Ectodermal cell (in vitro differentiated cells): ENCODE data around the gene ARL17B.
"Not testable (repeated sequence)": the region's sequence is repeated elsewhere in the genome, so short reads cannot be mapped to it uniquely, and the experiment has no call there.

Experiments
- H3K27ac ChIP-seq: 2 replicates; pipeline ENCODE4 v1.7.0; 2013; ENCODE audit warnings: mild to moderate bottlenecking, low read depth, low read length; ENCODE audit not compliant: insufficient read depth, poor library complexity, severe bottlenecking
- H3K27me3 ChIP-seq: 2 replicates; pipeline ENCODE4 v1.7.0; 2013; ENCODE audit warnings: mild to moderate bottlenecking, low read length; ENCODE audit not compliant: insufficient read depth, control insufficient read depth, poor library complexity, severe bottlenecking
- H3K36me3 ChIP-seq: one replicate; pipeline ENCODE4 v1.7.0; 2013; ENCODE audit warnings: low read length; ENCODE audit not compliant: control insufficient read depth, insufficient read depth
- H3K4me1 ChIP-seq: one replicate; pipeline ENCODE4 v1.7.0; 2013; ENCODE audit warnings: low read length; ENCODE audit not compliant: control insufficient read depth, insufficient read depth
- H3K4me3 ChIP-seq: 2 replicates; pipeline ENCODE4 v1.7.0; 2013; ENCODE audit warnings: low read depth, low read length, control low read depth; ENCODE audit not compliant: insufficient read depth
- H3K9me3 ChIP-seq: 2 replicates; pipeline ENCODE4 v1.7.0; 2013; ENCODE audit warnings: mild to moderate bottlenecking, low read length, moderate library complexity; ENCODE audit not compliant: control insufficient read depth
- WGBS, 2 experiments: methylation state at CpG; one replicate each; pipeline ENCODE4 v1.1.7; 2013; ENCODE audit warnings: missing lambda C conversion rate in 2 of 2; 5-methylcytosine and 5-hydroxymethylcytosine counted together

The ARL17B gene

DNA sequence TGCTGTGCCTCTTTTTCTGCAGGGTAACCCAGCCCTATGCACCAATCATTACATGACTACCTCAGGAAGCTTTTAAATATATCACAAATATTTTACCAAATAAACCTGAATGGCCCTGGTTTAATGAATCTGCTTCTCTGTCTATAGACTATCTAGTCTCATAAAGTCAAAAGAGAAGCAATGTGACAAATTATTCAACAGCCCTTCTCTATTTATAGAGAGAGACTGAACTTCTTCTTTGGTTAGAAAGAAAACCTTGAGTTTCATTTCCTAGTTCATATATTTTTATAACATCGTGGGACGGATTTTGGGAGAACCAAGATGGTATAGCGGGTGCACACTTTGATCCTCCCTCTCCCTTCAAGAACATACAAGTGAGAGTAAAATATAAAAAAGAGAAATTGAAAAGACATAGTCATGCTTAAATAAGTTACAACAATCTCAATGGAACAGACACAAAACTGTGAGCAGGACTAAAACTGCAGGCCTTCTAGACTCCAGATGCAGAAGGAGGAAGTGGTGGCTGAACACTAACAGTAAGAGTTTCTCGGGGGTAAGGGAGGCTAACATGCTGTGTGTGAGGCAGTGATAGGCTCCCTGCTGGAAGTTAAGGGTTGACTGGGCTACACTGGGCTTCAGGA, 70.5 kb downstream of the ARL17B start:
- H3K4me1 ChIP-seq, H3K9me3 ChIP-seq, H3K27me3 ChIP-seq, H3K36me3 ChIP-seq, H3K4me3 ChIP-seq, H3K27ac ChIP-seq: not testable (repeated sequence)
- WGBS, 2 experiments: 67 to 87% methylated on average over 1 to 3 of the region's 4 CpGs

DNA sequence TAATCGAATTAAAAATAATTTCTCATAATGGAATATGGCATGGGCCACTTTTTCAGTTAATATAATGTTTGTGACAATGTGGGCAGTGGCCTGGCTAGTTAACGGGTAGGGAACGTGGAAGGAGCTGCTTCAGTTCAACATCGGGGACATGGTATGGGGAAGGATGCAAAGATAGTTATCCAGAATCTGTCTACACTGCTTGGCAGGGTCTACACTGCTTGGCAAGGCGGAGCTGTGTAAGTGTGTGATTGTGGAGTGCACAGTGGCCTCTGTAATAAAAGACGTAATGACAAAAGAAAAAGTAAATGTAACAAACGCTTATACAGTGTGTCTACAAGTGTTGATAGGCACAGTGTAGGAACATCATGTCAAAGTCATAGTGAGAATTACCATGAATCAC, 74.0 kb downstream of the ARL17B start:
- H3K4me3 ChIP-seq, H3K27me3 ChIP-seq, H3K36me3 ChIP-seq, H3K9me3 ChIP-seq, H3K27ac ChIP-seq, H3K4me1 ChIP-seq: not testable (repeated sequence)
- 90 to 92% methylated on average over 6 to 7 of the region's 7 CpGs for WGBS, 2 experiments

DNA sequence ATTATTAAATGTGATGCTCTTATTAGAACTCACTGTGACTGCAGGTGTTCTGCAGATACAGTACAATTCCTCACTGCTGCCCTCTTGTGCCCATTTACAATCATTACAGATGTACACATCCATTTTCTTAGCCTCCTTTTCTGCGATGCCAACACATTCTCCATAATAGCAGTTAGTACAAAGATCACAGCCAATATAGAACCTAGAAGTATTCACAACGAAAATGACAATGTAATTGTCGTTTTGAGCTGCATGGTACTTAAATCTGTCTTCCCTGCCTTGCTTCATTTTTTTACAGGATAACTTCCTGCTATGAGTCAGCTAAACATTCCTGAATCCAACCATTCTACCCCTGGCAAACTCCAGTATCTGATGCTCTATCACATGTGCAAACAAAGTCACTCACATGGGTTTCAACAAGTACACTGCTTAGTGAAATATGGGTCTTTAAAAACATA, 74.8 kb downstream of the ARL17B start:
- not testable (repeated sequence) for H3K27me3 ChIP-seq, H3K9me3 ChIP-seq, H3K4me1 ChIP-seq, H3K36me3 ChIP-seq, H3K27ac ChIP-seq, H3K4me3 ChIP-seq
- WGBS, 2 experiments: 11 to 13% methylated on average over 3 of the region's 3 CpGs

DNA sequence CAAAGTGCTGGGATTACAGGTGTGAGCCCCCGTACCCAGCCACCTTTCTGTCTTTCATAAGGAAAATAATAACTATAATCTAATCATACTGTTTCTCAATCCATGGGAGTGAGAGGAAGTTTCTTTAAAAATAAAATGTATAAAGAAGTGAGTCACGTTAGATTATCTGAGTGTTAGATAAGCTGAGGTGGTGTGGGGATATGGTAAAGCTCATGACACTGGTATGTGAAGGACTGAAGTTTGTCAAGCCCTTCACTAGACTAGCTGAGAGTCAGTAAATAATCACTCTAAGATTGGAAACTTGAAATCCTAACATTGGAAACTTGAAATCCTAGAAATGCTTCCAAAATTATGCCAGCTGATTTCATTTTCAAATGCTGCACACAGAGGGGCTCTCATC, 76.1 kb downstream of the ARL17B start:
- H3K36me3 ChIP-seq, H3K27ac ChIP-seq, H3K27me3 ChIP-seq, H3K9me3 ChIP-seq, H3K4me3 ChIP-seq, H3K4me1 ChIP-seq: not testable (repeated sequence)
- WGBS, 2 experiments: 91 to 93% methylated on average over 1 to 2 of the region's 2 CpGs

DNA sequence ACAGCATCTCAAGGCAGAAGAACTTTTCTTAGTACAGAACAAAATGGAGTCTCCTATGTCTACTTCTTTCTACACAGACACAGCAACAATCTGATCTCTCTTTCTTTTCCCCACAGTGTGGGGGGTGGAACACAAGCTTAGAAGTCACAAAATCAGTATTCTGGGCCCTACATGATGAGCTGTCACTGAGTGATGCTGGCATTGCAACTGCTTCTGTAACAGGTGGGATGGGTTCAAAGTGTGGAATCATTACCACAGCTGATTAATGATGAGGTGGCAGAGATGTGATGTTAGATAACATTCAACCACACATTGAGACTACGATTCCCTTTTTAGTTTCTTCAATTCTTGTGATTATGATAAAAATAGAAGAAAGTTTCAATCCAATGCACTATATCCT, 77.1 kb downstream of the ARL17B start:
- not testable (repeated sequence) for H3K36me3 ChIP-seq, H3K4me3 ChIP-seq, H3K4me1 ChIP-seq, H3K9me3 ChIP-seq, H3K27me3 ChIP-seq, H3K27ac ChIP-seq
- WGBS, 2 experiments: no CpG with 5 or more reads among the region's 1 CpG

DNA sequence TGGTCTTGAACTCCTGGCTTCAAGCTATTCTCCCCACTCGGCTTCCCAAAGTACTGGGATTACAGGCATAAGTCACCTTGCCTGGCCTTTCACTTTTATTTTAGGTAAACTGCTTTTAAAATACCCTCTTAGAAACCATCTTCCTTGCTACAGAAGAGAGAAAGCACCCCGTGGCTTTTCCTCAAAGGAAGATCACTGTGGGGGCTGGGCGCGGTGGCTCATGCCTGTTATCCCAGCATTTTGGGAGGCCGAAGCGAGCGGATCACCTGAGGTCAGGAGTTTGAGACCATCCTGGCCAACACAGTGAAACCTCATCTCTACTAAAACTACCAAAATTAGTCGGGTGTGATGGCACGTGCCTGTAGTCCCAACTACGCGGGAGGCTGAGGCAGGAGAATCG, 78.9 kb downstream of the ARL17B start:
- WGBS, 2 experiments: 83% methylated on average over 9 of the region's 12 CpGs
- not testable (repeated sequence) for H3K9me3 ChIP-seq, H3K4me3 ChIP-seq, H3K27me3 ChIP-seq, H3K27ac ChIP-seq, H3K36me3 ChIP-seq, H3K4me1 ChIP-seq

DNA sequence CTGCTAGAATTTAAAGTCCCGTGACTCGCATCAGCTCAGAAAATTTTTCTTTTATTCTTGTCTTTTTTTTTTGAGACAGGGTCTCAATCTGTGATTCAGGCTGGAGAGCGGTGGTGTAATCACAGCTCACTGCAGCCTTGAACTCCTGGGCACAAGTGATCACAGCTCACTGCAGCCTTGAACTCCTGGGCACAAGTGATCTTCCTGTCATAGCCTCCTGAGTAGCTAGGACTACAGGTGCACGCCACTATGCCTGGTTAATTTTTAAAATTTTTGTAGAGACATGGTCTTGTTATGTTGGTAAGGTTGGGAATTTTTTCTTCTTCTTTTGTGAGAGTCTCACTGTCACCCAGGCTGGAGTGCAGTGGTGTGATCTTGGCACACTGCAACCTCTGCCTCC, 80.2 kb downstream of the ARL17B start:
- 83 to 98% methylated on average over 4 of the region's 4 CpGs for WGBS, 2 experiments
- not testable (repeated sequence) for H3K9me3 ChIP-seq, H3K36me3 ChIP-seq, H3K27ac ChIP-seq, H3K27me3 ChIP-seq, H3K4me1 ChIP-seq, H3K4me3 ChIP-seq

DNA sequence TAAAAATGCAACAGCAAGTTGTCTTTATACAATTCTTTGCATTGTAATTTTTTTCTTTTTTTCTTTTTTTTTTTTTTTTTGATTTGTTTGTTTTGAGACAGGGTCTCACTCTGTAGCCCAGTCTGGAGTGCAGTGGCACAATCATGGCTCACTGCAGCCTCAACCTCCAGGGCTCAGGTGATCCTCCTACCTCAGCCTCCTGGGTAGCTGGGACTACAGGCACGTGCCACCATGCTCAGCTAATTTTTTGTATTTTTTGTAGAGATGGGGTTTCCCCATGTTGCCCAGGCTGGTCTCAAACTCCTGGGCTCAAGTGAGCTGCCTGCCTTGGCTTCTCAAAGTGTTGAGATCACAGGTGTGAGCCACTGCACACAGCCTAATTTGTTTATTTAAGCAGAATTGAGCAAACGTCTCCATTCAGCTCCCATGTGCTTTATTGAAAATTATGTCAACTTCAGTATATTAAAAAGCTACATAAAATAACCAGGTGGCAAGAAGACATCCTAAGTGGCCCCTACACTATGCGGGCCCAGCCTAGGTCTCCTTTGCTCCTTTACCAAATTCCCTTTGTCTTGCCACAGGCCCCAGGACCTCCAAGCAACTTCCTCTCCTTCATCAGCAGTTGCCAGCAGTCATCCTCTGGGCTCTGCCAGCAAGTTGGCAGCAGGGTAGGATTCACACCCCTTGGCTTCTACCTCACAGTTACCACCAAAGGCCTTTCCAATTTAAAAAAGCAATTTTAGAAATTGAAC, 84.7 kb downstream of the ARL17B start:
- not testable (repeated sequence) for H3K27me3 ChIP-seq, H3K4me1 ChIP-seq, H3K4me3 ChIP-seq, H3K27ac ChIP-seq, H3K36me3 ChIP-seq, H3K9me3 ChIP-seq
- 84 to 95% methylated on average over 2 to 3 of the region's 3 CpGs for WGBS, 2 experiments

DNA sequence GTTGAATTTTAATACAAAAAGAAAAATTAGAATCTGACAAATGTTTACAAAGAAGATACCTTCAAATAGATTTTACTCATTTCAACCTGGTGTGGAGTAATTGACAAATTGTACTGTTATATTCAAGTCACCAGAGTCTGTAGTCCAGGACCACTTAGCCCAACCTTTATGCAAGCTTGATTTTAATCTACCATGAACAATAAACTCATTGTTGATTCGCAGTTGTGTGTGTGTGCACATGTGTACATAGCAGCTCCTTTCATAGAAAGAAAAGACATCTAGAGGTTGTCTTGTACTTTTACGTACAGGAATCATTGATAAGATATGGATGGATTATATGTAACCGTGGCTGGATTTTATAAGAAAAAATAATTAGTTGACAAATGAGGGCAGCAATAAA, 87.3 kb downstream of the ARL17B start:
- H3K9me3 ChIP-seq: no peaks in the 10 kb centered on the region
- H3K4me1 ChIP-seq: no peaks in the 10 kb centered on the region
- WGBS, 2 experiments: 87 to 96% methylated on average over 2 to 3 of the region's 3 CpGs
- H3K36me3 ChIP-seq: no peaks in the 10 kb centered on the region
- peaks cover 4% of the 10 kb centered on the region for H3K27me3 ChIP-seq
- no peak overlapping the region for H3K27ac ChIP-seq
- H3K4me3 ChIP-seq: no peak overlapping the region

DNA sequence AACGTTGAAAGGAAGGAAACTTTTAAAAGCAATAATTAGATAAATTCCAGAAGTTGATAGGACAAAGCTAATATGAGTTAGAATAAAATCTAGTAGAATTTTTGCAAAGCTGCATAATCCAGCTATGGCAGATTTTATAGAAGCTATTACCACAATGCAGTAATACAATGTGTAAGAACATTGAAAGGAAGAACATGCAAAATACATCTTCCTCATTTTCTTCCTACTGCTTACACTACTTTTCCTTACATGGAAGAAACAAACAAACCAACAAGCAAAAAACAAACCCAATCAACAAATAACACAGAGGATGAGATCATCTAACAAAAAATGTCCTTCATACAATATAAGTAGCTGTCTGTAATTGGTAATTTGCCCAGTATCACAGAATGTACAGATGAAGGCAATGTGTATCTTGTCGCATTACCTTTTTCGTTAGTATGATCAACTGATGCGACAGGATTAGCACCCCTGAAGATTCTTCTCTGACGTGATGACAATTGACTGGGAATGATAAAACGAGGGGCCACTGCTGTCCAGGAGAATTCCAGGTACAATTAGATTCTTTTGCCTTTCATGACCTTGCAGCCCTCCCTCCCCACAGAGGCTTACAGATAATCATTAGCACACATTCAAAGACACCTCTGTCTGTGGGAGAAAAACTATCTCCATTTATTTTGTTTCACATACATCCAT, 87.9 kb downstream of the ARL17B start:
- Histone ChIP-seq H3K4me3 (no peak overlapping the region), H3K27me3 (peaks cover 4% of the 10 kb centered on the region), H3K27ac (no peak overlapping the region), H3K9me3 (no peaks in the 10 kb centered on the region), H3K4me1 (no peaks in the 10 kb centered on the region), H3K36me3 (no peaks in the 10 kb centered on the region)
- 72 to 81% methylated on average over 6 of the region's 6 CpGs for WGBS, 2 experiments
